Measurements from ENCODE around the gene VAC14.

Gene VAC14

DNA sequence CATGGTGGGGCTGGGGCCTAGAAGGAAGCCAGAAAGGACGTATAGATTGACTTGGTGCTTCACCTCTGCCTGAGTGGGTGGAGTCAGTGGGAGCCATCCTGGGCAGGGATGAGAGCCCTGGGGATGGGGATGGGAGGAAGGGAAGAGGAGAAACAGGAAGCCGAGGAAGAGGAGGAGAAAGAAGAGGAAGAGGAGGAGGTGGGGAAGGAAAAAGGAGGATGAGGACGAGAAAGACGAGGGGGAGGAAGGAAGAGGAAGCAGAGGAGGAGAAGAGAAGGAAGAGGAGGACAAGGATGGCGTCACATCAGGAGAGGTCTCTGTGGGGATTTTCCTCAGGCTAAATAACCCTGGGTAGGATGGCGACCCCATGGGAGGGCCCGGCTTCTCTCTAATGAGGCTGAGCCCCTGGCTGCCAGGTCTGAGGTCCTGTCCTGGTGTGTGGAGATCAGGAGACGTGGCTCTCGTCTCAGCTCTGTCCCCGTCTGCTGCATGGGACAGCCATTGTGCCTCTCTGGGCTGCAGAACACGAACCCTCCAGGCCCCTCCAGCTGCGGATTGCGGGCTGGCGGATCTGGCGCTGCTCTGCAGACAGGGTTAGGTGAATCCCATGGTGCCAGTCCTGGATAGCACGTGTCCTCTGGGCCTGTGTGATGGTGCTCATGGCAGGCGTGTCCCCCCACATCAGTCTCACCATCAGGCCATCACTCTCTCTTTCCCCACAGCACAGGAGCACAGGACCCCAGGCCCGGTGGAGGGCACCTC is 79.6 kb downstream of the VAC14 start:
- no peak for DNase-seq

DNA sequence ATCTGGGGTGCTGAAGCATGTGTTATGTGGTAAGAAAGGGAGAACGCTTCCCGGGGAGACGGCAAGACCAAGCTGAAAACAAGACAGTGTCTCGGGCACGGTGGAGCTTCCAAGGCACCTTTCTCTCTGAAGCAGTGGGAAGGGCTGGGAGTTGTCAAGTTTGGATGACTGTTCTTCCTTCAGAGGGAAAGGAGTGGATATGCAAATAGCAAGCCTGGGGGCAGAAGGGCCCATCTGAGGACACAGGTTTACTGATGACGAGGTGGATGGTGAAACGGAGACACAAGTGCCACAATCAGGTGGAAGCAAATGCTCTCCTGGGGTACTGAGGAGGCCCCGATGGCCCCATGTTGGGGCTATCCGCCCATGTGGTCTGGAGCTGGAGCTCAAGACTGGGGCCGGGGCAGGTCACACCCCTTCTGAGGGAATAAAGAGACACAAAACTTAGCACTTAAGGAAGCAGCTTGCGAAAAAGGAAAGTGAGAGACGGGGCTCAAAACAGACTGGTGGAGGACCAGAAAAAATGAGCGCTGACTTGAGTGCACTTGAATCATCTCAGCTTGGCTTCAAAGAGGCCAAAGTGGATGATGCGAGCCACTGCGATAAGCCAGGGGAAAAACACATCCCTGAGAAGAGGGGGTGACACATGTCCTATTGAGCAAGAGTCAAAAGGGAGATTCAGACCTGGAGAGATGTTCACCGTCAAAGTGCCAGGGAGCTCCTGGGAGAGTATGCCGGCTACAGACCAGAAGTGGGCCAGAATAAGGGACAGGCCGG is 80.3 kb downstream of the VAC14 start:
- no peak for DNase-seq

- DNase-seq, result no peak
These were observed 83.9 kb downstream of the VAC14 start for GRCh38 chr16:70717065-70717464.

GRCh38 chr16:70715860-70716357 is 85.0 kb downstream of the VAC14 start:
- no peak for DNase-seq

DNA sequence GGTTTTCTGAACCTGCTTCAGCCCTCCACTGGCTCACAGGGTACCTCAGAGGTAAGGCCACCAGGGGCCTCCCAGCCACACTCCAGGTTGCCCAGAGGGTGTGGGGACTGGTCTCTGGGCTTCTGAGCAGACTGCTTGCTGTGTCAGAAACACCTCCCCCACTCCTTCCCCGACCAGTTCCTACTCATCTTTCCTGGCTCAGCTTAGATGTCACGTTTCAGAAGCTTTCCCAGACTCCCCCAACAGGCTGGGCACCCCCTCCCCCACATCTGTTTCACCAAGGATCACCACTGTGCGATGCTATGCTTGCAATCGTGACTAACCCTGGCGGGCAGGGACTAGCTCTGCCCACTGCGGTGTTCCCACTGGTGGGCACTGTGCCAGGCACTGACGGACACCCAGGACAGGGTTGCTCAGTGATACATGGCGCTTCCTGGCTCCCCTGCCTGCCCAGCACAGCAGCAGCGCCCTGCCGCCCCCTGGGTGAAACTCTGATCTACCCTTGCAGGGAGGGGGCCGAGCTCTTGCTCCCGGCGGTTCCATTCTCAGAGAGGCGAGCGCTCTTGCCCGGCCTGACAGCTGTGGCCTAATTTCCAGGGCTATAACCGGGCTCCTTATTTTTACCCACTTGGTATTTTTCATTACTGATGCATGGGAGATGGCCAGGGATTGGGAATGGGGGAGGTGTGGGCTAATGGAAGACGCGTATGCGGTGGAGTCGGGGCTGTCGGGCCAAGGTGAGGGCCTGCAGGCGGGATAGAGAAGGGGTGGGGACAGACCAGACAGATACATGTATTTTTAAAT is 85.7 kb downstream of the VAC14 start:
- peak; percentile 12 for DNase-seq

DNA sequence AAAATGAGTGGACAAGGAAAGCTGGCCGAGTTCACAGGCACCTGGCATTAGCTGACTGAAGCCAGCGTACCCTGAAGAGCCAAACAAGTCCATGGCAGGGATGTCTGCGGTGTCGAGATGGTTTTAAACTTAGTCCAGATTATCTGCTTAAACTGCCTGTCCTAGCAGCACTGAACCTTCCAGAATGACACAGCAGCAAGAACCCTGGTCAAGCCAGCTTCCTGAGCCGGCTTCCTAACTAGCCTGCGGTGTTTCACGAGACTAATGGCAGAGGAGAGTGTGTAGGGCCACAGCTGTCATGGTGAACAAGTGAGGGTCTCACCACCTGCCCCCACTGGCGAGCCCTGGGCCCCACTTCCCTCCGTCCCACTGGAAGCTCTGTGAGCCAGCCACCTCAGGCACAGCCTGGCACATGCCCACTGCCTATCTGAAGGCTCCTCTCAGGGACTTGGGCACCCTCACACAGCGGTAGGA is 86.3 kb downstream of the VAC14 start:
- DNase-seq, result no peak

GRCh38 chr16:70713824-70714223 is 87.1 kb downstream of the VAC14 start:
- DNase-seq, result no peak

GRCh38 chr16:70713342-70713741 is 87.6 kb downstream of the VAC14 start:
- no peak for DNase-seq

GRCh38 chr16:70712942-70713341 is 88.0 kb downstream of the VAC14 start:
- DNase-seq, result no peak

DNA sequence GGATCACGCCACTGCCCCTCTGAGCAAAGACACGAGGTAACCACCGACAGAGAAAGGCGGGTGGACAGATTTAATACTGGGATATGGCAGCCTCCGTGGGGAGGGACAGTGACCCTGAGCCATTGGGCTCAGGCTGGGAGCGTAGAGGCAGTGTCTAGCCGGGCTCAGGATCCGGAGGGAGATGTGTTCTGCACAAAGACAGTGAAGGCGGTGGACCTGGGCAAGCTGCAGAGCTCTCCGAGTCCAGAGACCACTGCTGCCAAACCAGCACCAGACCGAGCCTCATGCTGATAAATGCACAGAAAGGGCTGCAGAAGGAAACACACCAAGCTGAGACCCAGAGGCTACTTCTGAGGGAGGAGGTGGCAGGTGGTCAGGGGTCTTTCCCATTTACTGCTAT is 88.6 kb downstream of the VAC14 start:
- DNase-seq, result no peak

GRCh38 chr16:70711211-70712031 is 89.5 kb downstream of the VAC14 start:
- DNase-seq, result no peak

DNA sequence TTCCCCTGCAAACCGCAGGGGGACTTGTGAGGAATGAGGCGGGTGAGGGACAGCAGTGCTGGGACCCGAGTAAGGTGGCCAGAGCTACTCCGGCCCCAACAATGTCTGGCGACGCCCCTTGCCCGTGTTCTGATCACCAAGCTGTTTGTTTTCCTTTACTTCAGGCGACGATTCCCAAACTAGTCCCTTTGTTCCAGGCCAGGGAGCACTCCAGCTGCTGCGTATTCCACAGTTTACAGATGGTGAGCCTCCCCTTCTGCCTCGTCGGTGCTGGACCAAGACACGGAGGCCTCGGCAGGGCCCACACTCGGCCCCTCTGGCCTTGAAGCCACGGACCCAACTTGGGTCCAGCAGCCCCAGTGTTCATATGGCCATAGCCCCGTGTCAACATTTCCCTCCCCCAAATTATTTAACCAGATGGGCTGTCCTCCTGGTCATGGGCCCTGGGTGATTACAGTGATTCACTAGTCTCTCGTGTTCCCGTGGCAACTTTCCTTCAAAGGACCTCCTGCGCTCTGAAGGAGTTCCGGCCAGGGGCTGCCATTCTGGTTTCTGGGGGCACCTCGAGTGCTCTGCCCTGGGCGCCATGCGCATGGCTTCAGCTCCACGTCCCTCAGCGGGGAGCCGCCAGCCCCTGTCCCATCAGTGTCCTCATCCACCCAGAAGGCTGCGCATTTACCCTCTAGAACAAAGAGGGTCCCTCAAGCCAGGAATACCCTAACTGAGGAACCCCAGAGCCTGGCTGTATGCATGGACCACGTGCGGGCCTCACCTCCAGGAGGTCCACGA is 90.3 kb downstream of the VAC14 start:
- DNase-seq, result no peak

DNA sequence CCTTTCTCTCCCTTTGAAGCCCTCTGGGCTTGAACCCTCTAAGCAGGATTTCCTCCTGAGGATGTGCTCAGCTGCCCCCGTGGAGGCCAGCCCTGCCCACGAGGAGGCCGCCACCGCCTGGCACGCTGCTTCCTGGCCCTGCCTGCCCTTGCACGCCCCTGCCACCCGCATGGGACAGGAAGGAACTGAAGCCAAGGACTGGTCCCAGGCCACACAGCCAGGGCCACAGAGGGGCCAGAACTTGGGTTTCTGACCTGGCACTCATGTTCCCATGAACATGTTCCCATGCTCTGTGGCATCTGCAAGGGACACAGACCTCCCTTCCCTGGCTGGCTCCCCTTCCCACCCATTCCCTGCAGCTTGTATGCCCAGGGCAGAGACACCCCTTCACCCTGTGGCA is 91.0 kb downstream of the VAC14 start:
- DNase-seq, result no peak

- no peak for DNase-seq
These were observed 91.5 kb downstream of the VAC14 start for GRCh38 chr16:70709457-70709856.

GRCh38 chr16:70708366-70709246 is 92.4 kb downstream of the VAC14 start:
- DNase-seq, result no peak

GRCh38 chr16:70706948-70707465 is 94.0 kb downstream of the VAC14 start:
- DNase-seq, result no peak

GRCh38 chr16:70705056-70705455 is 95.9 kb downstream of the VAC14 start:
- no peak for DNase-seq

- DNase-seq, result no peak
These were observed 96.4 kb downstream of the VAC14 start for GRCh38 chr16:70704586-70704985.

DNA sequence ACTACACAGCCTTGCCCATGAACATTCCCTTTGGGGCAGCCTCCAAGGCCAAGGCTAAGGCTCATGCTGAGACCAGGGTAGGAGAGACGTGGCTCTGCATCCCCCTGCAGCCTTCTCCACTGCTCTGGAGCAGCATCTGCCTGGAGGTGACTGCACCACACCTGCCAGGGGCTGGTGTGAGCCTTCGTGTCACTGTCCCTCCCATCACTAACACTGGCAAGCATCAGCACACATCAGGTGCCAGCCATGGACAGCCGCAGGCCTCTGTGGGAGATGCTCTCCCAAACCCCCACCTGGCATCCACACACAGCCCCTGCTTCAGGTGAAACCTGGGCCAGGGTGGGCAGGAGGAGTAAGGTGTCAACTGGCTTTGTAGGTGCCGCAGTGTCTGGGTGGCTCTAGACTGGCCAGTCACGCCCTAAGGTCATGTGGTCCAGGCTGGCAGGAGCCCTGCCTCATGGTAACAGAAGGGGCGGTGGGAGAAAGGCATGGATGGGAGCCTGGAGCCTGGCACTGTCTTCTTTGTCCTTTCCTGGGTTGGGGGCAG is 97.0 kb downstream of the VAC14 start:
- DNase-seq, result no peak
